HG03521 (cell line): ENCODE measurements around the gene PDIA5.
"Not testable (repeated sequence)": the region's sequence is repeated elsewhere in the genome, so short reads cannot be mapped to it uniquely, and the experiment has no call there.

Experiments used
- ATAC-seq: cut with Tn5 transposase; IDR thresholded peaks from one replicate; pipeline ENCODE4 v1.9.1; 2021; ENCODE audit warnings: mild to moderate bottlenecking, moderate library complexity; ENCODE audit not compliant: unreplicated experiment

Gene PDIA5

GRCh38 chr3:123141276-123141675 lies 74.5 kb downstream of the PDIA5 start:
- ATAC-seq = no peak

- ATAC-seq = no peak
Observed at GRCh38 chr3:123143669-123144411, 77.0 kb downstream of the PDIA5 start.

- ATAC-seq = no peak
Observed at GRCh38 chr3:123147754-123148535, 81.1 kb downstream of the PDIA5 start.

GRCh38 chr3:123148772-123149171 lies 81.9 kb downstream of the PDIA5 start:
- no peak for ATAC-seq

- no peak for ATAC-seq
Observed at GRCh38 chr3:123149525-123149924, 82.7 kb downstream of the PDIA5 start.

GRCh38 chr3:123150449-123151215 lies 83.8 kb downstream of the PDIA5 start:
- no peak for ATAC-seq

- no peak for ATAC-seq
Observed at GRCh38 chr3:123151251-123151705, 84.5 kb downstream of the PDIA5 start.

GRCh38 chr3:123151853-123152420 lies 85.1 kb downstream of the PDIA5 start:
- not testable (repeated sequence) for ATAC-seq

GRCh38 chr3:123152687-123153086 lies 85.9 kb downstream of the PDIA5 start:
- no peak for ATAC-seq

GRCh38 chr3:123153125-123154019 lies 86.5 kb downstream of the PDIA5 start:
- no peak for ATAC-seq

- no peak for ATAC-seq
Observed at GRCh38 chr3:123154020-123154985, 87.5 kb downstream of the PDIA5 start.

- ATAC-seq = no peak
Observed at GRCh38 chr3:123155471-123156011, 88.7 kb downstream of the PDIA5 start.

- no peak for ATAC-seq
Observed at GRCh38 chr3:123156276-123156995, 89.6 kb downstream of the PDIA5 start.

- no peak for ATAC-seq
Observed at GRCh38 chr3:123157209-123157597, 90.4 kb downstream of the PDIA5 start.

GRCh38 chr3:123157598-123158287 lies 90.9 kb downstream of the PDIA5 start:
- no peak for ATAC-seq

- no peak for ATAC-seq
Observed at GRCh38 chr3:123158330-123158729, 91.5 kb downstream of the PDIA5 start.

- ATAC-seq = no peak
Observed at GRCh38 chr3:123158899-123159390, 92.1 kb downstream of the PDIA5 start.
